ENCODE results near the gene APCDD1L.
"Not testable (repeated sequence)": the region's sequence is repeated elsewhere in the genome, so short reads cannot be mapped to it uniquely, and the experiment has no call there.

The APCDD1L gene

GRCh38 chr20:58513580-58514285, 1.5 kb downstream of the APCDD1L start:
- no peak for DNase-seq

- no peak for DNase-seq
Measured at GRCh38 chr20:58512808-58513552, 2.2 kb downstream of the APCDD1L start.

GRCh38 chr20:58511861-58512260, 3.3 kb downstream of the APCDD1L start:
- no peak for DNase-seq

- no peak for DNase-seq
Measured at GRCh38 chr20:58511364-58511763, 3.8 kb downstream of the APCDD1L start.

GRCh38 chr20:58510921-58511320, 4.3 kb downstream of the APCDD1L start:
- DNase-seq: no peak

- DNase-seq: no peak
Measured at GRCh38 chr20:58508762-58509395, 6.3 kb downstream of the APCDD1L start.

- DNase-seq: not testable (repeated sequence)
Measured at GRCh38 chr20:58506999-58507398, 8.2 kb downstream of the APCDD1L start.

- no peak for DNase-seq
Measured at GRCh38 chr20:58504566-58504965, 10.6 kb downstream of the APCDD1L start.

GRCh38 chr20:58503668-58504067, 11.5 kb downstream of the APCDD1L start:
- no peak for DNase-seq

GRCh38 chr20:58500256-58500655, 14.9 kb downstream of the APCDD1L start:
- DNase-seq: no peak

GRCh38 chr20:58498470-58499068, 16.6 kb downstream of the APCDD1L start:
- no peak for DNase-seq

GRCh38 chr20:58497724-58498469, 17.3 kb downstream of the APCDD1L start:
- DNase-seq: no peak

- no peak for DNase-seq
Measured at GRCh38 chr20:58497076-58497641, 18.0 kb downstream of the APCDD1L start.

- no peak for DNase-seq
Measured at GRCh38 chr20:58496429-58496769, 18.8 kb downstream of the APCDD1L start.

GRCh38 chr20:58495623-58496428, 19.4 kb downstream of the APCDD1L start:
- no peak for DNase-seq

GRCh38 chr20:58494923-58495622, 20.1 kb downstream of the APCDD1L start:
- DNase-seq: no peak

GRCh38 chr20:58492795-58493524, 22.2 kb downstream of the APCDD1L start:
- no peak for DNase-seq

- DNase-seq: no peak
Measured at GRCh38 chr20:58492074-58492718, 23.0 kb downstream of the APCDD1L start.

GRCh38 chr20:58486207-58486606, 29.0 kb downstream of the APCDD1L start:
- no peak for DNase-seq

- DNase-seq: no peak
Measured at GRCh38 chr20:58485393-58485792, 29.8 kb downstream of the APCDD1L start.
